ENCODE results near the gene SLC5A10. TPM values are rescaled to one million over a fixed set of nuclear protein-coding genes. Genes with fewer than 3 reads are reported as not detected.

The SLC5A10 gene
- total RNA-seq, 2 experiments from 2014 or later: not detected

DNA sequence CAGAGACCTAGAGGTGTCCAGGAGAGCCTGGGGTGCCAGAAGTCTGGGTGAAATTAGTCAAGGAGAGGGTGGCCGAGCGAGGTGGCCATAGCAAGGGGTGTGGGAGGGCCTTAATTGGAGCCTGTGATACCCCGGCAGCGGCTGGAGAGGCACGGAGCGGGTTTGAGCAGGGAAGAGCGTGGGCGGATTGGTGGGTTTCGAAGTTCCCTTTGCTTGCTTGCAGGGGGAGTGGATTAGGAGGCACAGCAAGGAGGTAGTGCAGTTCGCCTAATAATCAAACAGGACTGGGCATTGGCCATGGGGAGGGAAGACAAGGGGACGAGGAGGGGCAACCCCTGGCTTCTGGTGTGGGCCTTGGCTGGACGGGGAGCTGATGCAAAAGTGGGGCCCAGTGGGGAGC is 58.0 kb downstream of the SLC5A10 start:
- no peak overlapping the region for H3K27ac ChIP-seq (ENCODE audit: low read depth in 1 of 2, low read length in 2 of 2)
- POLR2A ChIA-PET: no interaction called here
- no peak overlapping the region for H3K27ac Mint-ChIP-seq
- H3K9me3 ChIP-seq (ENCODE audit: control insufficient read depth in 1 of 2, insufficient read depth in 1 of 2, low read length in 2 of 2): no peaks in the 10 kb centered on the region
- H3K36me3 Mint-ChIP-seq (ENCODE audit: low read depth): no peaks in the 10 kb centered on the region
- H3K27me3 ChIP-seq (ENCODE audit: control insufficient read depth in 1 of 2, insufficient read depth in 2 of 2, low read length in 2 of 2): no peaks in the 10 kb centered on the region
- ATAC-seq (ENCODE audit: poor library complexity): no peak
- peaks cover 7% of the 10 kb centered on the region for H3K4me1 Mint-ChIP-seq (ENCODE audit: low read depth)
- no peak for DNase-seq
- H3K27me3 Mint-ChIP-seq: no peaks in the 10 kb centered on the region
- TF ChIP-seq, protein P1, sequence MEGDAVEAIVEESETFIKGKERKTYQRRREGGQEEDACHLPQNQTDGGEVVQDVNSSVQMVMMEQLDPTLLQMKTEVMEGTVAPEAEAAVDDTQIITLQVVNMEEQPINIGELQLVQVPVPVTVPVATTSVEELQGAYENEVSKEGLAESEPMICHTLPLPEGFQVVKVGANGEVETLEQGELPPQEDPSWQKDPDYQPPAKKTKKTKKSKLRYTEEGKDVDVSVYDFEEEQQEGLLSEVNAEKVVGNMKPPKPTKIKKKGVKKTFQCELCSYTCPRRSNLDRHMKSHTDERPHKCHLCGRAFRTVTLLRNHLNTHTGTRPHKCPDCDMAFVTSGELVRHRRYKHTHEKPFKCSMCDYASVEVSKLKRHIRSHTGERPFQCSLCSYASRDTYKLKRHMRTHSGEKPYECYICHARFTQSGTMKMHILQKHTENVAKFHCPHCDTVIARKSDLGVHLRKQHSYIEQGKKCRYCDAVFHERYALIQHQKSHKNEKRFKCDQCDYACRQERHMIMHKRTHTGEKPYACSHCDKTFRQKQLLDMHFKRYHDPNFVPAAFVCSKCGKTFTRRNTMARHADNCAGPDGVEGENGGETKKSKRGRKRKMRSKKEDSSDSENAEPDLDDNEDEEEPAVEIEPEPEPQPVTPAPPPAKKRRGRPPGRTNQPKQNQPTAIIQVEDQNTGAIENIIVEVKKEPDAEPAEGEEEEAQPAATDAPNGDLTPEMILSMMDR (IDR thresholded peaks at IDR 0.05): no peak
- CTCF ChIA-PET: no interaction called here
- peaks cover 5% of the 10 kb centered on the region for H3K4me1 ChIP-seq (ENCODE audit: insufficient read depth, low read length)
- H3K36me3 ChIP-seq (ENCODE audit: insufficient read depth, low read length): no peaks in the 10 kb centered on the region
- H3K9me3 Mint-ChIP-seq: no peaks in the 10 kb centered on the region
- H3K4me3 Mint-ChIP-seq: no peak overlapping the region
- no peak overlapping the region for H3K4me3 ChIP-seq (ENCODE audit: low read length)
- intact Hi-C loops (cut with DNase I, micrococcal nuclease): loop anchor here in 1 of 2 experiments (5.0 to 10.0 kb wide), 5 partner anchors 43 to 355 kb away; partner anchors contain the start of genes B9D1 and PRPSAP2

DNA sequence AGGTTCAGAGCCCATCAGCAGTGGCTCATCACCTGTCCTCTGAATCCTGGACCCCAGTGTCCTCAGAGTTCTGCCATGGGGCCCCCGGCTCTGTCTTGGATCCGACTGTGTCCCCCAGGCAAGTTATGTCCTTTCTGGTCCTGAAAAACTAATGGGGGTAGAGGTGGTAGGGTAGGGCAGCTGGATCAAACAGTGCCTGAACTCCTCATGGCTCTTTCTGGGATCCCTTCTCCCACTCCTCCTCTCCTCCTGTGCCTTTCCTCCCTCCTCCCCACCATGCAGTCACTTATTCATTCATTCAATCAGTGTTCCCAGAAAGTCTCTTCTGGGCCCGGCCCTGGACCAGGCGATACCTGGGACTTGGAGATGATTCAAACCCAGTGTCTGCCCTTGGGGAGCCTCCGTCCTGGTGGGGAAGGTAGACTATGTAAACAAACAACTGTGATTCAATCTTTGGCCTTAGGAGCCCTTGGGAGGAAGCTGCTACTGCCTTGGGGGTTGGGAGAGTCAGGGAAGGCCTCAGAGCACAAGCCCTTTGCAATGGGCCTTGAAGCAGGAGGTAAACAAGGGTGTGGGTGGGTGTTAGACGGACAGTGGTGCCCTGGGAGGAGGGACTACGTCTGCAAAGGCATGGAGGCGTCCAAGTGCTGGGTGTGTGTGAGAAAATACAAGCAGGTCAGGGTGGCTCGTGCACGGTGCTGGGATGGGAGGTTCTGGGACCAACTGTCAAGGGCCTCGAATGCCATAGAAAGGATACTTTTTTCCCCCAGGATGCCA is 59.0 kb downstream of the SLC5A10 start:
- peak overlapping the region; percentile 20 for H3K27ac Mint-ChIP-seq

GRCh38 chr17:19011581-19011980 is 59.6 kb downstream of the SLC5A10 start:
- TF ChIP-seq, protein P1 (IDR thresholded peaks at IDR 0.05): no peak
- H3K4me3 ChIP-seq (ENCODE audit: low read length): no peak overlapping the region
- ATAC-seq (ENCODE audit: poor library complexity): no peak
- H3K27ac Mint-ChIP-seq: no peak overlapping the region
- H3K4me3 Mint-ChIP-seq: no peak overlapping the region
- no peaks in the 10 kb centered on the region for H3K9me3 Mint-ChIP-seq
- DNase-seq: no peak
- no peaks in the 10 kb centered on the region for H3K9me3 ChIP-seq (ENCODE audit: control insufficient read depth in 1 of 2, insufficient read depth in 1 of 2, low read length in 2 of 2)
- no peak overlapping the region for H3K27ac ChIP-seq (ENCODE audit: low read depth in 1 of 2, low read length in 2 of 2)
- CTCF ChIA-PET: no interaction called here
- H3K36me3 ChIP-seq (ENCODE audit: insufficient read depth, low read length): no peaks in the 10 kb centered on the region
- intact Hi-C loops (cut with DNase I, micrococcal nuclease): loop anchor here in 1 of 2 experiments (10.0 kb wide), 1 partner anchor 187 kb away; no protein-coding TSS in a partner anchor
- H3K27me3 ChIP-seq (ENCODE audit: control insufficient read depth in 1 of 2, insufficient read depth in 2 of 2, low read length in 2 of 2): no peaks in the 10 kb centered on the region
- POLR2A ChIA-PET: no interaction called here
- H3K4me1 ChIP-seq (ENCODE audit: insufficient read depth, low read length): no peaks in the 10 kb centered on the region
- H3K36me3 Mint-ChIP-seq (ENCODE audit: low read depth): no peaks in the 10 kb centered on the region
- peaks cover 4% of the 10 kb centered on the region for H3K4me1 Mint-ChIP-seq (ENCODE audit: low read depth)
- H3K27me3 Mint-ChIP-seq: no peaks in the 10 kb centered on the region

More for the DNA sequence above, 59.0 kb downstream of the SLC5A10 start:
- Mint-ChIP-seq H3K36me3 (ENCODE audit: low read depth) (no peaks in the 10 kb centered on the region), H3K27me3 (no peaks in the 10 kb centered on the region), H3K9me3 (no peaks in the 10 kb centered on the region), H3K4me1 (ENCODE audit: low read depth) (peaks cover 6% of the 10 kb centered on the region), H3K4me3 (no peak overlapping the region)
- Histone ChIP-seq H3K4me1 (ENCODE audit: insufficient read depth, low read length) (no peaks in the 10 kb centered on the region), H3K9me3 (ENCODE audit: control insufficient read depth in 1 of 2, insufficient read depth in 1 of 2, low read length in 2 of 2) (no peaks in the 10 kb centered on the region), H3K36me3 (ENCODE audit: insufficient read depth, low read length) (no peaks in the 10 kb centered on the region), H3K4me3 (ENCODE audit: low read length) (no peak overlapping the region), H3K27me3 (ENCODE audit: control insufficient read depth in 1 of 2, insufficient read depth in 2 of 2, low read length in 2 of 2) (no peaks in the 10 kb centered on the region), H3K27ac (ENCODE audit: low read depth in 1 of 2, low read length in 2 of 2) (no peak overlapping the region)
- intact Hi-C loops (cut with DNase I, micrococcal nuclease): loop anchor here in 1 of 2 experiments (10.0 kb wide), 1 partner anchor 186 kb away; no protein-coding TSS in a partner anchor
- TF ChIP-seq, protein P1 (IDR thresholded peaks at IDR 0.05): no peak
- CTCF ChIA-PET: no interaction called here
- no peak for ATAC-seq (ENCODE audit: poor library complexity)
- POLR2A ChIA-PET: no interaction called here
- no peak for DNase-seq
